Progenitor cell of endocrine pancreas (in vitro differentiated cells): ENCODE results near the gene DGKZ. TPM values are rescaled to one million over a fixed set of nuclear protein-coding genes. Genes with fewer than 3 reads are reported as not detected.
A peak's percentile ranks its signal among the peaks of the same experiment; 100 is the strongest.
"Not testable (repeated sequence)": the region's sequence is repeated elsewhere in the genome, so short reads cannot be mapped to it uniquely, and the experiment has no call there.

Experiments
- DNase-seq: peaks from one replicate; pipeline ENCODE4 v3.0.0; 2021; ENCODE audit warnings: low spot score; ENCODE audit not compliant: unreplicated experiment
- H3K27ac Mint-ChIP-seq: 2 replicates; pipeline ENCODE4 v1.8.0; 2021; ENCODE audit warnings: mild to moderate bottlenecking, moderate library complexity, mixed read lengths
- H3K27me3 Mint-ChIP-seq: 2 replicates; pipeline ENCODE4 v1.8.0; 2021; ENCODE audit warnings: mixed read lengths
- H3K36me3 Mint-ChIP-seq: 2 replicates; pipeline ENCODE4 v1.8.0; 2022; ENCODE audit warnings: mixed read lengths; ENCODE audit not compliant: insufficient read depth
- H3K4me1 Mint-ChIP-seq: 2 replicates; pipeline ENCODE4 v1.8.0; 2021; ENCODE audit warnings: low read depth, mixed read lengths
- H3K4me3 Mint-ChIP-seq: 2 replicates; pipeline ENCODE4 v1.8.0; 2021; ENCODE audit warnings: low read depth, mild to moderate bottlenecking, moderate library complexity, mixed read lengths
- H3K9me3 Mint-ChIP-seq: 2 replicates; pipeline ENCODE4 v1.8.0; 2021; ENCODE audit warnings: low read depth, mixed read lengths
- total RNA-seq: library from RNA; stranded (reverse); gene quantifications from 2 replicates; pipeline ENCODE4 v1.2.1, GENCODE V29; 2021
- TF ChIP-seq, protein P1 (sequence below): fragments of 200-600 bp; sonication (generic); IDR thresholded peaks from one replicate; pipeline ENCODE4 v1.5.0; 2021; ENCODE audit warnings: antibody characterized with exemption, mild to moderate bottlenecking; ENCODE audit not compliant: unreplicated experiment

DGKZ gene
- total RNA-seq, 1 donor from 2014 or later = 58.3 TPM

DNA sequence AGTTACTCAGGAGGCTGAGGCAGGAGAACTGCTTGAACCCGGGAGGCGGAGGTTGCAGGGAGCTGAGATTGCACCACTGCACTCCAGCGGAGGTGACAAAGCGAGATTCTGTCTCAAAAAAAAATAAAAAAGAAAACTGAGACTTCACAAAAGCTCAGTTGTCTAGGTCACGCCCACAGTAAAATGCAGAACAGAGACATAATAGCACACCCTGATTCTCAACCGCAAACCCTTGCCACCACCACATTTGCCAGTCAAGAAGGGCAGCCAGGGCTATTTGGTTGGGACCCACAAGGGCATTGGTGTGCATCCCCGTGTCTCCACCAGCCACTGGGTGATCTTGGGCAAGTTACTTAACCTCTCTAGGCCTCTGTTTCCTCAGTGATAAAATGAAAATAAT lies 44.4 kb upstream of the DGKZ start:
- H3K4me3 Mint-ChIP-seq = no peak overlapping the region
- H3K4me1 Mint-ChIP-seq = peaks cover 9% of the 10 kb centered on the region
- H3K9me3 Mint-ChIP-seq = no peaks in the 10 kb centered on the region
- no peaks in the 10 kb centered on the region for H3K36me3 Mint-ChIP-seq
- no peak overlapping the region for H3K27ac Mint-ChIP-seq
- no peaks in the 10 kb centered on the region for H3K27me3 Mint-ChIP-seq
- TF ChIP-seq, protein P1, sequence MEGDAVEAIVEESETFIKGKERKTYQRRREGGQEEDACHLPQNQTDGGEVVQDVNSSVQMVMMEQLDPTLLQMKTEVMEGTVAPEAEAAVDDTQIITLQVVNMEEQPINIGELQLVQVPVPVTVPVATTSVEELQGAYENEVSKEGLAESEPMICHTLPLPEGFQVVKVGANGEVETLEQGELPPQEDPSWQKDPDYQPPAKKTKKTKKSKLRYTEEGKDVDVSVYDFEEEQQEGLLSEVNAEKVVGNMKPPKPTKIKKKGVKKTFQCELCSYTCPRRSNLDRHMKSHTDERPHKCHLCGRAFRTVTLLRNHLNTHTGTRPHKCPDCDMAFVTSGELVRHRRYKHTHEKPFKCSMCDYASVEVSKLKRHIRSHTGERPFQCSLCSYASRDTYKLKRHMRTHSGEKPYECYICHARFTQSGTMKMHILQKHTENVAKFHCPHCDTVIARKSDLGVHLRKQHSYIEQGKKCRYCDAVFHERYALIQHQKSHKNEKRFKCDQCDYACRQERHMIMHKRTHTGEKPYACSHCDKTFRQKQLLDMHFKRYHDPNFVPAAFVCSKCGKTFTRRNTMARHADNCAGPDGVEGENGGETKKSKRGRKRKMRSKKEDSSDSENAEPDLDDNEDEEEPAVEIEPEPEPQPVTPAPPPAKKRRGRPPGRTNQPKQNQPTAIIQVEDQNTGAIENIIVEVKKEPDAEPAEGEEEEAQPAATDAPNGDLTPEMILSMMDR = no peak
- DNase-seq = no peak

DNA sequence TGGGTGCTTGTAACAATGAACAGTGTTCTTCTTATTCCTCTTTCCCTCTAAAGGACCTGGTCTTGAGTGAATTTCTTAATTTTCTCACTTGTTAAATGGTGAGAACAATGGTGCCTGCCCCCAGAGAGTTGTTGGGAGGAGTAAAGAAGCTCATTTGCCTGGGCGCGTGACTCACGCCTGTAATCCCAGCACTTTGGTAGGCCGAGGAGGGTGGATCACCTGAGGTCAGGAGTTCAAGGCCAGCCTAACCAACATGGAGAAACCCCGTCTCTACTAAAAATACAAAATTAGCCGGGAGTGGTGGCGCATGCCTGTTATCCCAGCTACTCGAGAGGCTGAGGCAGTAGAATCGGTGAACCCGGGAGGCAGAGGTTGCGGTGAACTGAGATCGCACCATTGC lies 43.2 kb upstream of the DGKZ start:
- H3K9me3 Mint-ChIP-seq, H3K27me3 Mint-ChIP-seq, H3K4me3 Mint-ChIP-seq, H3K4me1 Mint-ChIP-seq, H3K27ac Mint-ChIP-seq, DNase-seq, H3K36me3 Mint-ChIP-seq: not testable (repeated sequence)

DNA sequence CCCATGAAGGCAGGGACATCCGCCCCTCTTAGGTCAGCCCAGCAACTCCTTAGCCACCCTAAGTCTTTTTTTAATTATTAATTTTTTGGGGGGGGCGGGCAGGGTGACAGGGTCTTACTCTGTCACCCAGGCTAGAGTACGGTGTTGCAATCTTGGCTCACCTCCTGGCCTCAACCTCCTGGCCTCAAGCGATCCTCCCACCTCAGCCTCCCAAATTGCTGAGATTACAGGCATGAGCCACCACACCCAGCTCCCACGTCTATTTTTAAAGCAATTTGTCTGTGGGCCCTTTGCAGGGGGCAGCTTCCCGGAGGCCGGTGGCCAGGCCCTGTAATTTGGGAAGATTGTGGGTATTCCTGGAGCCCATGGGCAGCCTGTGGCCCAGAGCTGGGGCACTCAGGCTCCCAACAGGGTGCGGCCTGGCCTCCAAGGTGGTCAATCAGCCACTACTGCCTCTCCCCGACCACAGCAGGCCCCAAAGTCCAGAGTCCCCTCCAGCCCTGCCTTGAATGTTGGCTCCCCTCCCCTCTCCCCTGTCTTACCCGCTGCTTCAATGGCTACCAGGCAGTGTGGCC lies 42.6 kb upstream of the DGKZ start:
- Mint-ChIP-seq H3K36me3 (no peaks in the 10 kb centered on the region), H3K27me3 (no peaks in the 10 kb centered on the region), H3K4me1 (peaks cover 10% of the 10 kb centered on the region), H3K4me3 (no peak overlapping the region), H3K27ac (no peak overlapping the region), H3K9me3 (no peaks in the 10 kb centered on the region)
- TF ChIP-seq, protein P1 = no peak
- DNase-seq = no peak

DNA sequence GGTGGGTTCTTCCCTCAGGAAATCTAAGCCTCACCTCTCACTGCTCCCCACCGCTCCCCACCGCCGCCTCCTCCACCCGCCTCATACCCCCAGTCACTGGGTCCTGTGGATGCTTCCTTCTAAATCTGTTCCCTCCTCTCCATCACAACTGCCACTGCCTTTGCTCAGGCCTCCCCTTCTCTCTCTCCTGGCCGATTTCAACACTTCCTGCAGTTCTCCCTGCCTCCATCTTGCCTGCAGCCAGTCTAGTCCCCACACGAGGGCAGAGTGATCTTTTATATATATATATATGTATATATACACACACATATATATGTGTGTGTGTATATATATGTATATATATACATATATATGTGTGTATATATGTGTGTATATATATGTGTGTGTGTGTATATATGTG lies 42.0 kb upstream of the DGKZ start:
- H3K36me3 Mint-ChIP-seq = no peaks in the 10 kb centered on the region
- H3K27me3 Mint-ChIP-seq = no peaks in the 10 kb centered on the region
- no peaks in the 10 kb centered on the region for H3K9me3 Mint-ChIP-seq
- peaks cover 10% of the 10 kb centered on the region for H3K4me1 Mint-ChIP-seq
- no peak for DNase-seq
- H3K27ac Mint-ChIP-seq = peak overlapping the region; percentile 59
- H3K4me3 Mint-ChIP-seq = no peak overlapping the region
- TF ChIP-seq, protein P1 = no peak

DNA sequence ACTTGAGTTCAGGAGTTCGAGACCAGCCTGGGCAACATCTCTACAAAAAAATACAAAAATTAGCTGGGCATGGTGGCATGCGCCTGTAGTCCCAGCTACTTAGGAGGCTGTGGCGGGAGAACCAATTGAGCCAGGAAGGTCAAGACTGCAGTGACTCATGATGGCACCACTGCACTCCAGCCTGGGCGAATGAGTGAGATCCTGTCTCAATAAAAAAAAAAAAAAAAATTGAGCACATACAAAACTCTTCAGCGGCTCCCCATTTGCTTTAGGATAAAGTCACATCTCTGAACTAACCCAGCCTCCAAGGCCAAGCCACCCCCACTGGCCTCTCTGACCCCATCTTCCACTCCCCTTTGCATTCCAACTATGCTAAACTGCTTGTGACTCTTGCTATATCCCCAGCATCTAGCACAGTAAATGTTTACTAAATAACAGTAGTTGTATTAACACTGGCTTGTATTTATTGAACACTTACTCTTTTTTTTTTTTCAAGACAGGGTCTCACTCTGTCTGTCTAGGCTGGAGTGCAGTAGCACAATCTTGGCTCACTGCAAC lies 40.9 kb upstream of the DGKZ start:
- Mint-ChIP-seq H3K36me3 (peaks cover 1% of the 10 kb centered on the region), H3K27me3 (no peaks in the 10 kb centered on the region), H3K27ac (no peak overlapping the region), H3K9me3 (no peaks in the 10 kb centered on the region), H3K4me1 (peaks cover 10% of the 10 kb centered on the region), H3K4me3 (no peak overlapping the region)
- TF ChIP-seq, protein P1 = no peak
- no peak for DNase-seq

DNA sequence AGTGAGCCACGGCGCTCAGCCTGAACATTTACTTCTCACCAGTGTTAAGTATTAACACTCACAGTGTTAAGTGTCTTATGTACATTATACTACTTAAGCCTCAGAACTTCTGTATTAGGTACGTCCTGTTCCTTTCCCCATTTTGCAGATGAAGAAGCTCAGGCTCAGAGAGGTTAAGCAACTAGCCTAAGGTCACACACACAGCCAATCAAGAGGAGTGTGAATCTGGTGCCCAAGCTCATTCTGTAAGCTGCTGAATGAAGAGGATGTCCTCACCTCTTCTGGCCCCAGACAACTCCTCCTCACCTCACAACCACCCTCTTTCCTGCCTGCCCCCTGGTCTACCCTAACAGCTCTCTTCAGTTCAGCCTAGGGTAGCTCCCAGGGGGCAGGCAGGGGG lies 39.9 kb upstream of the DGKZ start:
- DNase-seq = no peak
- no peak overlapping the region for H3K4me3 Mint-ChIP-seq
- H3K27me3 Mint-ChIP-seq = no peaks in the 10 kb centered on the region
- peaks cover 1% of the 10 kb centered on the region for H3K36me3 Mint-ChIP-seq
- H3K27ac Mint-ChIP-seq = no peak overlapping the region
- no peaks in the 10 kb centered on the region for H3K9me3 Mint-ChIP-seq
- H3K4me1 Mint-ChIP-seq = peaks cover 10% of the 10 kb centered on the region
- TF ChIP-seq, protein P1 = no peak
